Large intestine (tissue), 3 donors: ENCODE results near the gene RMND5B. TPM values are rescaled to one million over a fixed set of nuclear protein-coding genes. Genes with fewer than 3 reads are reported as not detected.

Source experiments
- DNase-seq, 2 donors: peaks; one replicate each; pipeline versions ENCODE4 v3.0.0 to v3.0.0-alpha.2; 2013
- H3K27ac ChIP-seq: one replicate; pipeline ENCODE4 v1.5.1; 2013; ENCODE audit warnings: low read length
- H3K27me3 ChIP-seq: 2 replicates; pipeline ENCODE4 v1.6.1; 2013; ENCODE audit warnings: low read length; ENCODE audit not compliant: control insufficient read depth, insufficient read depth
- H3K36me3 ChIP-seq: 2 replicates; pipeline ENCODE4 v1.6.1; 2013; ENCODE audit warnings: low read length; ENCODE audit not compliant: control insufficient read depth, insufficient read depth
- H3K4me1 ChIP-seq: one replicate; pipeline ENCODE4 v1.6.1; 2013; ENCODE audit warnings: low read length; ENCODE audit not compliant: control insufficient read depth, insufficient read depth
- H3K4me3 ChIP-seq: one replicate; pipeline ENCODE4 v1.5.1; 2013; ENCODE audit warnings: low read length
- H3K9me3 ChIP-seq: one replicate; pipeline ENCODE4 v1.6.1; 2013; ENCODE audit warnings: mild to moderate bottlenecking, low read depth, low read length, moderate library complexity; ENCODE audit not compliant: control insufficient read depth
- WGBS: methylation state at CpG from one replicate; pipeline ENCODE4 v1.1.5; 2013; ENCODE audit warnings: low lambda C conversion rate; ENCODE audit not compliant: insufficient coverage; 5-methylcytosine and 5-hydroxymethylcytosine counted together
- polyA plus RNA-seq: library from polyadenylated mRNA; unstranded; fragments of 120-200 nt; gene quantifications from one replicate; pipeline ENCODE4 v1.2.1, GENCODE V29; 2013

The RMND5B gene
- polyA plus RNA-seq, 1 donor, result 28.9 TPM

DNA sequence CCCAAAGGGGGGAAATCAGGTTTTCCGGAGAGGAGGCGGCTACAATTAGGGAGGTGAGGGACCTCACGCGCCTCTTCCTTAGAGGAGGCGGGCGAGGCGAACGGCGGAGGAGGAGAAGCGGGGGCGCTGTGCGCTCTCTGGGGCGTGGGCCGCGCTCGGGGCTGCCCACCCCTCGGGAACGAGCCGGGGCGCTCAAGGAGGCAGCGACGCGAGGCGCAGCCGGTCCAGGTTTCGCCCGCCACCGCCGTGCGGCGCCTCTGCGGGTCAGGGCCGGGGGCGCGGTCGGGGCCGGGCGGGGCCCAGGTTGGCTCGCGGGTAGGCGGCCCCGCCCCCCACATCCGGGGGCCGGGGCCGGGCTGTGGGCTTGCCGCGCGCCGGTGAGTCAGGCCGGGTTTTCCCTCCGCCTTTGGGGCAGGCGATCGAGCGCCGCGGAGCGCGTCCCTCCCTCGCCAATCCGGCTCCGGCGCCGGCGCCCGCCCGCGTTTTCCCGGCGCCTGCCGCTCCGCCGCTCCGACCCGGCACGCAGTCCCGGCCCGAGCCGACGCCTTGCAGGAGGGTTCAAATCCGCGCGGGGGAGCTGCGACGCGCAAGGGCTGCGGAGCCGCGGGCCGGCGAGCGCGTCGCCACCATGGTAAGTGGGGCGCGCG lies 17.6 kb upstream of the RMND5B start, which contains the start of gene N4BP3:
N4BP3 (plus strand) TSS at position 392 of the 647 bp plus-strand sequence. CDS start 6,052 bp downstream, outside the sequence.
- peaks cover 59% of the 10 kb centered on the region for H3K27me3 ChIP-seq
- H3K36me3 ChIP-seq, result no peaks in the 10 kb centered on the region
- H3K4me1 ChIP-seq, result no peaks in the 10 kb centered on the region
- peaks cover 3% of the 10 kb centered on the region for H3K9me3 ChIP-seq
- no peak within 1 kb of the TSS for H3K27ac ChIP-seq
- peak; percentile 21 to 64 for DNase-seq
- WGBS, result no CpG with 5 or more reads among the region's 96 CpGs
- H3K4me3 ChIP-seq, result peak within 1 kb of the TSS; percentile 31

DNA sequence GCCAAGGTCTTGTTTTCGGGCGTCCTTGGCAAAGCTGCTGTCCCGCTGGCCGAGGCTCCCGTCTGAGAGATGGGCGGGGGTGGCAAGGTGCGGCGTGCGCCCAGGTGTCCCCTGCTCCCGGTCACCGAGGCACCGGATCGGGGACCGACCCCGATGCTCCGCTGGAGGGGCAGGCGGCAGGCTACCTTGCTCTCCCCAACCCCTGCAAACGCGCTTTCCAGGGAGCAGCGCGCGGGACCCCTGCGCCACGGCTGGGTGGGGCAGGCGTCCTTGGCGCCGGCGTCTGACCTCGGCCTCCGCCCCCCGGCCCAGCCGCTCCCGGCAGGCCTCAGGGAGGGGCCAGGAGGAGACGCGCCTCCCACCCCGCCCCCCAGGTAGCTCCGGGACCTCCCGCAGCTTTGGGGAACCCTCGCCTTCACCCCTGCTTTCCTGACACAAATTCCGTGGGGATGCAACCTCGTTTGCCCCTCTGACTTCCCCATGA lies 16.9 kb upstream of the RMND5B start:
- Histone ChIP-seq H3K4me1 (no peaks in the 10 kb centered on the region), H3K27me3 (peaks cover 59% of the 10 kb centered on the region), H3K4me3 (peak overlapping the region; percentile 31), H3K27ac (no peak overlapping the region), H3K9me3 (peaks cover 3% of the 10 kb centered on the region), H3K36me3 (no peaks in the 10 kb centered on the region)
- no peak for DNase-seq
- no CpG with 5 or more reads among the region's 41 CpGs for WGBS

- H3K4me3 ChIP-seq, result peak overlapping the region; percentile 13
- no peak overlapping the region for H3K27ac ChIP-seq
- no peaks in the 10 kb centered on the region for H3K36me3 ChIP-seq
- peaks cover 59% of the 10 kb centered on the region for H3K27me3 ChIP-seq
- WGBS, result no CpG with 5 or more reads among the region's 28 CpGs
- no peaks in the 10 kb centered on the region for H3K4me1 ChIP-seq
- H3K9me3 ChIP-seq, result peaks cover 3% of the 10 kb centered on the region
- DNase-seq, result no peak
Observed at GRCh38 chr5:178114325-178115135, 16.3 kb upstream of the RMND5B start.

DNA sequence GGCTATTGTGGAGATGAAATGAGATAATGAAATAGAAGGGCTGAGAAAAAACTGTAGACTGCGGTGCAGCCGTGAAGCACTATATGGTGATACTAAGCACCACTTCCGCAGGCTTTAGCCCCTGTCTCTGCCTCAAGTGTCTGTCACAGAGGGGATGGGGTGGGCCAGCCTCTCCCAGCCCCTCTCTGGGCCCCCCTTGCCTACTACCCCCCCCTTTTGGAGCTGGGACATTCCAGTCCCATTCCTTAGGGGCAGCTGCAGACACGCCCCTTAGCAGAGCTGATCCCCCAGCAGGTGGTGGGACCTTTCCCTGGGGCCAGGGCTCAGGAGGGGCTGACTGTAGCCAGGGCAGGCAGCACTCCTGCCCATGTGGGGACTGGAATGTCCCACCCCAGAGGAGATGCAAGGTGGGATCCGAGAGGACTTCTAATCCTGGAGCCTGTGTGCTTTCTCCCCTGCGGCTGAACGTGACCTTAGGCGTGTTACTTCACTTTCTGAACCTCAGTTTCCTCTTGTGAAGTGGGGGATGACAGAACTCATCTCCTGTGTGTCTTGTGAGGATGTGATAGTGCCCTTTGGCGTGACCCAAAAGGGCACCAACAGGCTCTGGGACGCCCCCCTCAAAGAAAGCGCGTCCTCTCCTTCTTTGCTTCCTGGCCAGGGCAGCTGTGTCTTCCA lies 15.5 kb upstream of the RMND5B start:
- Histone ChIP-seq H3K4me3 (no peak overlapping the region), H3K27me3 (peaks cover 59% of the 10 kb centered on the region), H3K4me1 (no peaks in the 10 kb centered on the region), H3K36me3 (no peaks in the 10 kb centered on the region), H3K27ac (no peak overlapping the region), H3K9me3 (peaks cover 3% of the 10 kb centered on the region)
- DNase-seq, result no peak
- WGBS, result no CpG with 5 or more reads among the region's 12 CpGs

DNA sequence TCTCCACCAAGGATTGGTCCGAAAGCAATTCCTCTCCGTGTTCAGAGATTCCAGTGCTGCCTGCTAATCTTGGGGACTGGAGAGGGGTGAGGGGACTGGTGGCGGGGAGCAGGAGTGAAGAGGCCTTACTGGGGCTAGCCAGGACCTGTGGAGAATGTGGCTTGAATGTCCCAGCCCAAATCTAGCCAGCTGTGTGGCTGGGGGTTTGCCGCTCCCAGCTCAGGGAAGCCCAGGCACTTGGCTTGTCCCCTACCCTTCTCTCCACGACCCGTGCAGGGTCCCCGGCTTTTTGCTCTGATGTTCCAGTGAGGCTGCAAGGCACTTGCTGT lies 15.0 kb upstream of the RMND5B start:
- H3K27me3 ChIP-seq, result peaks cover 56% of the 10 kb centered on the region
- no peaks in the 10 kb centered on the region for H3K4me1 ChIP-seq

DNA sequence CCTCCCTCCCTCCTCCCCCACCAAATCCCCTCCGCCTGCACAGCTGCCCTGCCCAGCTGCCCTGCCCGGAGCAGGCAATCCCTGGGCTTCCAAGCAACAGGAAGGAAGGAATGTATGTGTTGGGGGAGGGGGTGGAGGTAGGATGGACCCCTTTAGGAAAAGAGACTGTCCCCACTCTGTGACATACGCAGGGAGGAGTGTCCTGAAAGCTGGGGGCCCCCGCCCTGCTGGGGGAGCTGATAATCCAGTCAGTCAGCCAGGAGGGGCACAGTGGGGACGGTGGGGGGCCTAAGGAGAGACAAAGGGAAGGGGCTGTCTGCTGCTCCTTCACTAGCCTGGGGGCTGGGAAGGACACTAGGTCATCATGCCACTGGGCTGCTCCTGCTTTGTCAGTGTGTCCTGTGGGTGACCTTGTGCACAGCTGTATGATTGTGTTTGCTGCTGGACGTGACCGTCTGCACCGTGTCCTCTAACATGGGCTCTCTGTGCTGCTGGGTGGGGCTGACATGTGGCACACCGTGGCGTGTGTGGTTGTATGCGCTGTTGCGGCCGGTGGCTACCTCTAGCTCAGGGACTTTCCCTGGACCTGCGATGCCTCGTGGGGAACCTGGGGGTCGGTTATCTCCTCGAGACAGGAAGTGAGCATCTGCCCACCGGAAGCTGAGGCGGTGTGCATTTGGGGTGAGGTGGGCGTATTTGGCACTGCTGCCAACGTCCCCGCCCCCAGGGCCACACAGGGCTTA lies 14.5 kb upstream of the RMND5B start:
- no peak overlapping the region for H3K27ac ChIP-seq
- no CpG with 5 or more reads among the region's 22 CpGs for WGBS
- H3K9me3 ChIP-seq, result peaks cover 3% of the 10 kb centered on the region
- H3K4me1 ChIP-seq, result no peaks in the 10 kb centered on the region
- H3K27me3 ChIP-seq, result peaks cover 54% of the 10 kb centered on the region
- H3K36me3 ChIP-seq, result no peaks in the 10 kb centered on the region
- H3K4me3 ChIP-seq, result no peak overlapping the region
- DNase-seq, result no peak

More for the DNA sequence above, 15.0 kb upstream of the RMND5B start:
- Histone ChIP-seq H3K36me3 (no peaks in the 10 kb centered on the region), H3K27ac (no peak overlapping the region), H3K4me3 (no peak overlapping the region), H3K9me3 (peaks cover 3% of the 10 kb centered on the region)
- DNase-seq, result no peak
- WGBS, result no CpG with 5 or more reads among the region's 7 CpGs

DNA sequence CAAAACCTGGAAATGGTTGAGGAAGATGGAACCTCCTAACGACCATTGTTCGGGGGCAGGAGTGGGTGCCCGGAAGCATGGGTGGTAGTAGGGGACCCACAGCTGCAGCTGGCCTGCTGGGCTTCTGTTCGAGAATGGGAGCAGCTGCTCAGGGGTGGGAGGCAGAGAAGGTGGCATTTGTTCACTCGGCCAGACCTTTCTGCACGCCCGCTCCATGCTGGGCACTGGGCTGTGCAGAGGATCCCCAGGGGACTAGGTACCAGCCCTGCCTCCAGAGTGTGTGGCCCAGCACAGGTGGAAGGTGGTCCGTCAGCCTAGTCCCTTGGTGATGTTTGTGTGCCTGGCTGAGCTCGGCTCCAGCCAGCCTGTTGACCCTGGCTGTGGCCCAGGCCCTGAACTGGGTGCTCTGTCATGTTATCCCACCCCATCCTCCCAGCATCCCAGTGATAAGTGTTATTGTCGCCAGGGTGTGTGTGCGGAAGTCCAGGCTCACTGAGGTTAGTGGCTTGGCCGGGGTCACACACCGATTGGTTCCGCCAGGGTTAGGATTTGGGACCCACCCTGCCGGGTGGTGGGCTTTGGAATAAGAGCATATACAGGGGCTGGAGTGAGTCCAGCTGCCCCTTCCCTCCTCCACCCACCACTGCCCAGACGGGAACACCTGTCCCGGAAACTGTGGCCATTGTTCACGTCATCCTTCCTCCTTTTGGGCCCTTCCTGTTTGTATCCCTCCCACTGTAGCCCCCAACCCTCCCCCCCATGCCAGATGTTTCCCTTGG lies 12.7 kb upstream of the RMND5B start:
- Histone ChIP-seq H3K27me3 (peaks cover 40% of the 10 kb centered on the region), H3K4me3 (no peak overlapping the region), H3K4me1 (peaks cover 4% of the 10 kb centered on the region), H3K9me3 (no peaks in the 10 kb centered on the region), H3K27ac (no peak overlapping the region), H3K36me3 (no peaks in the 10 kb centered on the region)
- no peak for DNase-seq
- WGBS, result no CpG with 5 or more reads among the region's 18 CpGs

- Histone ChIP-seq H3K9me3 (no peaks in the 10 kb centered on the region), H3K27me3 (peaks cover 26% of the 10 kb centered on the region), H3K4me3 (no peak overlapping the region), H3K4me1 (peaks cover 4% of the 10 kb centered on the region), H3K27ac (no peak overlapping the region), H3K36me3 (no peaks in the 10 kb centered on the region)
- no CpG with 5 or more reads among the region's 27 CpGs for WGBS
- DNase-seq, result no peak
Observed at GRCh38 chr5:178119915-178120606, 10.8 kb upstream of the RMND5B start.

DNA sequence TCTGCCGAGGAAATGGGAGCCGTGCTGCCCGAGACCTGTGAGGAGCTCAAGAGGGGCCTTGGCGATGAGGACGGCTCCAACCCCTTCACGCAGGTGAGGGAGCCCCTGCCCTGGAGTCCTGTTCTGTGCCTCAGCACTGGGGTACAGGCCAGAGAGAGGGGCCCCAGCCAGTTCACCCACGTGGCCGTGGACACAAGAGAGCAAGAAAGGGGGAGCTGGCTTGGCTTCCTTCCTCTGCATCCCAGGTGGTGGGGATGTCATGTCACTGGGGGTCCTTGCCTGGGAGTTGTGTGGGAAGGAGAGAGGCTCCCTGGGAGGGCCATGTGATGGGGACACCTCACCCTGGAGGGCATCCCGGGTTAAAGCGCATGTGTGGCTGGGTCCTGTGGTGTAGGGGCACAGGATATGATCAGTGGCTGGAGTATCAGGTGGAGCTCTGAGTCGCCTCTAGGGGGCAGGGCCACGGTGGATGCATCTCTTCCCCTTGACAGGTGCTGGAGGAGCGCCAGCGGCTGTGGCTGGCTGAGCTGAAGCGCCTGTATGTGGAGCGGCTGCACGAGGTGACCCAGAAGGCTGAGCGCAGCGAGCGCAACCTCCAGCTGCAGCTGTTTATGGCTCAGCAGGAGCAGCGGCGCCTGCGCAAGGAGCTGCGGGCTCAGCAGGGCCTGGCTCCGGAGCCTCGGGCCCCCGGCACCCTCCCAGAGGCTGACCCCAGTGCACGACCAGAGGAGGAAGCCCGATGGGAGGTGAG lies 10.0 kb upstream of the RMND5B start:
- Histone ChIP-seq H3K9me3 (no peaks in the 10 kb centered on the region), H3K27ac (no peak overlapping the region), H3K36me3 (no peaks in the 10 kb centered on the region), H3K4me3 (peak overlapping the region; percentile 16), H3K27me3 (peaks cover 19% of the 10 kb centered on the region), H3K4me1 (peaks cover 4% of the 10 kb centered on the region)
- WGBS, result no CpG with 5 or more reads among the region's 29 CpGs
- peak; percentile 83 to 86 for DNase-seq
